Transverse colon (tissue), 4 donors: ENCODE results near the gene CRADD. TPM values are rescaled to one million over a fixed set of nuclear protein-coding genes. Genes with fewer than 3 reads are reported as not detected.
A peak's percentile ranks its signal among the peaks of the same experiment; 100 is the strongest.

Source experiments
- DNase-seq: peaks from one replicate; pipeline ENCODE4 v3.0.0-alpha.2; 2019
- H3K27ac ChIP-seq, 4 donors: fragments of 200-600 bp; sonication (generic); 2 replicates each; pipeline ENCODE4 v1.5.1; 2016 to 2018; ENCODE audit warnings: inconsistent platforms in 4 of 4
- H3K27me3 ChIP-seq: fragments of 200-600 bp; sonication (generic); 2 replicates; pipeline ENCODE4 v1.5.1; 2017; ENCODE audit warnings: inconsistent platforms
- H3K36me3 ChIP-seq, 4 donors: fragments of 200-600 bp; sonication (generic); 2 replicates each; pipeline ENCODE4 v1.5.1; 2017 to 2019; ENCODE audit warnings: inconsistent platforms in 4 of 4
- H3K4me1 ChIP-seq, 4 donors: fragments of 200-600 bp; sonication (generic); 2 replicates each; pipeline ENCODE4 v1.5.1; 2017 to 2020; ENCODE audit warnings: inconsistent platforms in 4 of 4
- H3K4me3 ChIP-seq, 4 donors: fragments of 200-600 bp; sonication (generic); 1 replicate in 1 of 4; 2 replicates in 3 of 4; pipeline versions ENCODE4 v1.5.1 to v1.6.1; 2017 to 2019; ENCODE audit warnings: inconsistent platforms in 4 of 4
- H3K9me3 ChIP-seq, 2 donors: fragments of 200-600 bp; sonication (generic); 2 replicates each; pipeline ENCODE4 v1.5.1; 2017 to 2019; ENCODE audit warnings: inconsistent platforms in 2 of 2
- EP300 ChIP-seq: sonication (generic); formaldehyde crosslinking; IDR thresholded peaks from one replicate; pipeline ENCODE4 v1.6.1; 2017; ENCODE audit warnings: antibody characterized with exemption, low read depth
- POLR2A ChIP-seq: fragments of 450-650 bp; IDR thresholded peaks from one replicate; pipeline ENCODE4 v1.6.1; 2016; ENCODE audit warnings: antibody characterized with exemption, mild to moderate bottlenecking, moderate library complexity
- POLR2AphosphoS5 ChIP-seq, 3 donors: sonication (generic); formaldehyde crosslinking; IDR thresholded peaks; one replicate each; pipeline ENCODE4 v1.6.1; 2016; ENCODE audit warnings: antibody characterized with exemption in 3 of 3
- WGBS, 2 donors: methylation state at CpG; one replicate each; pipeline ENCODE4 v1.1.5; 2018; ENCODE audit warnings: low coverage in 1 of 2; 5-methylcytosine and 5-hydroxymethylcytosine counted together
- in situ Hi-C, 4 donors: fragments of 200-750 bp; cut with MboI; loops; one replicate each; pipeline versions ENCODE4 v1.15.0 to v1.15.1; 2017; ENCODE audit warnings: low sequenced_read_pairs in 3 of 4, low pct_ligation_motif_present in 1 of 4, low pct_unique_long_range_greater_than_20kb in 1 of 4
- intact Hi-C: fragments of 100-400 bp; cut with DNase I; formaldehyde crosslinking; loops from one replicate; pipeline ENCODE4 v1.15.1; 2023; ENCODE audit warnings: low total_unique reads
- total RNA-seq, 4 donors: library from RNA; depleted of rRNA; stranded (reverse); fragments of >200 nt; gene quantifications; one replicate each; pipeline ENCODE4 v1.1.0, GENCODE V29; 2016
- TF ChIP-seq, protein P1 (sequence below), 5 experiments: fragments of 200-600 bp in 3 of 5; fragments of 450-650 bp in 2 of 5; sonication (generic) in 3 of 5; IDR thresholded peaks; 1 replicate in 2 of 5; 2 replicates in 3 of 5; pipeline ENCODE4 v1.5.1; 2016 to 2017; ENCODE audit warnings: antibody characterized with exemption in 5 of 5, inconsistent platforms in 3 of 5, mild to moderate bottlenecking in 2 of 5, moderate library complexity in 1 of 5

The CRADD gene
- total RNA-seq, 4 donors from 2014 or later, result 45.6 to 59.3 (median 56.3) TPM

DNA sequence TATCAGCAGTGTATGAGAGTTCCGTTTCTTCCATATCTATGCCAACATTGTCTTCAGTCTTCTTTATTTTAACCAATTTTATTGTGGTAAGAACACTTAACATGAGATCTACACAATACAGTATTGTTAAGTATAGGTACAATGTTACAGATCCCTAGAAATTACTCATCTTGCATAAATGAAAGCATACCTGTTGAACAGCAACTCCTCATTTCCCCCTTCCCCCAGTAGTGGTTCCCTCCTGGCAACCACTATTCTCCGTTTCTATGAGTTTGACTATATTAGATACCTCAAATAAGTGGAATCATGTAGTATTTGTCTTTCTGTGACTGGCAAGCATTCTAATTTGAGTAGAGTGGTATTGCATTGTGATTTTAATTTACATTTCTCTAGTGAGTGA lies 150.5 kb downstream of the CRADD start:
- H3K27me3 ChIP-seq, result no peaks in the 10 kb centered on the region
- in situ Hi-C loops, result no loop called here
- DNase-seq, result no peak
- H3K4me1 ChIP-seq, result peaks cover 0 to 32% (median 8%) of the 10 kb centered on the region in 4 donors
- intact Hi-C loops, result no loop called here
- peak overlapping the region in 1 of 4 donors; percentile 72 for H3K27ac ChIP-seq
- 76 to 92% methylated on average over 2 of the region's 2 CpGs for WGBS, 2 donors
- H3K36me3 ChIP-seq, result no peaks in the 10 kb centered on the region
- no peak for TF ChIP-seq EP300
- no peak for TF ChIP-seq POLR2AphosphoS5 (IDR thresholded peaks at IDR 0.05)
- no peak for TF ChIP-seq POLR2A
- TF ChIP-seq, protein P1, sequence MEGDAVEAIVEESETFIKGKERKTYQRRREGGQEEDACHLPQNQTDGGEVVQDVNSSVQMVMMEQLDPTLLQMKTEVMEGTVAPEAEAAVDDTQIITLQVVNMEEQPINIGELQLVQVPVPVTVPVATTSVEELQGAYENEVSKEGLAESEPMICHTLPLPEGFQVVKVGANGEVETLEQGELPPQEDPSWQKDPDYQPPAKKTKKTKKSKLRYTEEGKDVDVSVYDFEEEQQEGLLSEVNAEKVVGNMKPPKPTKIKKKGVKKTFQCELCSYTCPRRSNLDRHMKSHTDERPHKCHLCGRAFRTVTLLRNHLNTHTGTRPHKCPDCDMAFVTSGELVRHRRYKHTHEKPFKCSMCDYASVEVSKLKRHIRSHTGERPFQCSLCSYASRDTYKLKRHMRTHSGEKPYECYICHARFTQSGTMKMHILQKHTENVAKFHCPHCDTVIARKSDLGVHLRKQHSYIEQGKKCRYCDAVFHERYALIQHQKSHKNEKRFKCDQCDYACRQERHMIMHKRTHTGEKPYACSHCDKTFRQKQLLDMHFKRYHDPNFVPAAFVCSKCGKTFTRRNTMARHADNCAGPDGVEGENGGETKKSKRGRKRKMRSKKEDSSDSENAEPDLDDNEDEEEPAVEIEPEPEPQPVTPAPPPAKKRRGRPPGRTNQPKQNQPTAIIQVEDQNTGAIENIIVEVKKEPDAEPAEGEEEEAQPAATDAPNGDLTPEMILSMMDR (IDR thresholded peaks at IDR 0.05), result no peak
- no peaks in the 10 kb centered on the region for H3K9me3 ChIP-seq
- no peak overlapping the region for H3K4me3 ChIP-seq

DNA sequence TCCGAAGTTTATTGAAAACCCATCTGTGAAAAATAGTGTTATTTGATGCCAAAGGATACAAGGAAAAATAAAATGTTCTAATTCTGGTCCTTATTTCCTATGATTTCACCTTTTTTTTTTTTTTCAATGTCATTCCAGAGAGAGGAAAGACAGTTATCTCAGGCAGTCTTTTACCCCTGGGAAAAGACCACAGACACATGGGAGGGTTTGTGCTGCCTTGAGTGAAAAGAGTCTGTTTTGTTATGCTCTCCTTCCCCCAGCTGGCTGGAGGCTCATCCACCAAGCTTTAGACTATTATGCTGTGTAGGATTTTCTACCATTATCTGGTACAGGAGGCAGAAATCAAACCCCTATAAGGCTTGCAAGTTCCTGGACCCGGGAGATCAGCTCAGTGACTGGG lies 151.8 kb downstream of the CRADD start:
- Histone ChIP-seq H3K36me3 (no peaks in the 10 kb centered on the region), H3K27ac (no peak overlapping the region), H3K4me3 (no peak overlapping the region), H3K9me3 (no peaks in the 10 kb centered on the region), H3K4me1 (peaks cover 0 to 20% (median 8%) of the 10 kb centered on the region in 4 donors), H3K27me3 (no peaks in the 10 kb centered on the region)
- WGBS, 2 donors, result 64 to 89% methylated on average over 1 to 2 of the region's 2 CpGs
- DNase-seq, result no peak
- in situ Hi-C loops (no loop called here), intact Hi-C loops (no loop called here)
- TF ChIP-seq, protein P1 (IDR thresholded peaks at IDR 0.05), result no peak
- TF ChIP-seq POLR2AphosphoS5 (IDR thresholded peaks at IDR 0.05) (no peak), EP300 (no peak), POLR2A (no peak)

DNA sequence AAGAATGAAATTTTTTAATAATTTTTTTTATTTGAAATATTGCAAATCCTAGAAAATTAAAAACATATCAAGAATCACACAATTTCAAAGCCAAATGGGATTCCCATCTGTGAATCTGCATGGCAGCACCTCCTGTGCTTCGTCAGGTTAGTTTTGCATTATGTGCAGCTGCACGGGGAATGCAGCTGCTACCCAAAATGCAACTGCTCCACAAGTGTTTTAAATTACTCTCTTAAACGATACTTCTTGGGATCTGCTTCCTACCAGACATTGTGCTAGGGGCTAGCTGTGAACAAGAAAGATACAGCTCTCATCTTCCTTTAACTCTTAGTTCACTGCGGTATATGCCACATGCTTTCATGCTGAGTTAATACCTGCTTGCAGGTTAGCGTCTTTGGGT lies 154.2 kb downstream of the CRADD start:
- peaks cover 0 to 8% (median 2%) of the 10 kb centered on the region in 4 donors for H3K4me1 ChIP-seq
- 85% methylated on average over 5 of the region's 5 CpGs; no CpG with 5 or more reads in 1 of the 2 donors for WGBS, 2 donors
- TF ChIP-seq POLR2A, result no peak
- TF ChIP-seq, protein P1 (IDR thresholded peaks at IDR 0.05), result no peak
- TF ChIP-seq POLR2AphosphoS5 (IDR thresholded peaks at IDR 0.05), result no peak
- TF ChIP-seq EP300, result no peak
- intact Hi-C loops, result no loop called here
- DNase-seq, result no peak
- H3K27ac ChIP-seq, result no peak overlapping the region
- in situ Hi-C loops, result no loop called here
- no peak overlapping the region for H3K4me3 ChIP-seq
- no peaks in the 10 kb centered on the region for H3K9me3 ChIP-seq
- H3K36me3 ChIP-seq, result no peaks in the 10 kb centered on the region
- no peaks in the 10 kb centered on the region for H3K27me3 ChIP-seq

DNA sequence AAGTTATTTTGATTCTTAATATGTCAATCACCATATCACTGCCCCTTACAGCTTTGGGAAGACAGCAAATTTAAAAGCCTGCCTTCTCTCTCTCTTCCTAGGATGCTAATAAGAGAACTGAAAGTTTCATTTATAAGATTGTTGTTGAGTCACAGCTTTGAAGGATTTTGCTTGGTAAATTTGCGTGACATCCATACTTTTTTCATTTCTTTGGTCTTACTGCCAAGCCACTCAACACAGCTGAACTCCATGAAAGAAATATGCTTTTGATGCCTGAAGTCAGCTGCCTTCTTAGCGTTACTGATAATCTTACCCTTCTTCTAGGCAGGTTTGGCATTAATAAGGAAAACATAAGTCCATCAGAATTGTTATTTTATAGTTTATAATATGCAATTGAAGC lies 155.0 kb downstream of the CRADD start:
- H3K4me1 ChIP-seq, result no peaks in the 10 kb centered on the region
- in situ Hi-C loops, result no loop called here
- 51 to 79% methylated on average over 2 of the region's 2 CpGs for WGBS, 2 donors
- no peak overlapping the region for H3K4me3 ChIP-seq
- H3K36me3 ChIP-seq, result no peaks in the 10 kb centered on the region
- no peaks in the 10 kb centered on the region for H3K27me3 ChIP-seq
- no peak for TF ChIP-seq EP300
- TF ChIP-seq POLR2AphosphoS5 (IDR thresholded peaks at IDR 0.05), result no peak
- no peak for TF ChIP-seq POLR2A
- TF ChIP-seq, protein P1 (IDR thresholded peaks at IDR 0.05), result no peak
- intact Hi-C loops, result no loop called here
- no peak for DNase-seq
- no peak overlapping the region for H3K27ac ChIP-seq
- H3K9me3 ChIP-seq, result no peaks in the 10 kb centered on the region
